Erythroblast (primary cell): Measurements from ENCODE around the gene CAPS.

Experiments
- GATA1 ChIP-seq: IDR thresholded peaks from 2 replicates; pipeline ENCODE4 v1.6.1; 2011; ENCODE audit warnings: low read depth, mild to moderate bottlenecking, control low read depth, low read length, moderate library complexity
- POLR2A ChIP-seq: IDR thresholded peaks from 2 replicates; pipeline ENCODE4 v1.6.1; 2011; ENCODE audit warnings: mild to moderate bottlenecking, low read length

DNA sequence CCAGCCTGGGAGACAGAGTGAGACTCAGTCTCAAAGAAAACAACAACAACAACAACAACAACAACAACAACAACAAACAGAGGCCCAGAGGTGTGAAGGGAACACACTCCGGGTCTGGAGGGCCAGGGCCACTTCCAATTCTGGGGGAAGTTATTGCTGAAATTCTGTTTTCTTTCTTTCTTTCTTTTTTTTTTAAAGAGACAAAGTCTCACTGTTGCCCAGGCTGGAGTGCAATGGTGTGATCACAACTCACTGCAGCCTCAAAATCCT is 3.5 kb upstream of the CAPS start:
- TF ChIP-seq POLR2A: no peak
- TF ChIP-seq GATA1: no peak
